ENCODE results near the gene CALD1.

CALD1 gene

GRCh38 chr7:134993877-134994456 lies 214.5 kb downstream of the CALD1 start:
- Histone ChIP-seq H3K9me3 (ENCODE audit: control insufficient read depth, insufficient read depth, low read depth, low read length) (no peaks in the 10 kb centered on the region), H3K4me3 (ENCODE audit: low read depth, low read length) (no peak overlapping the region), H3K27ac (ENCODE audit: extremely low read depth, low read depth, low read length) (no peak overlapping the region), H3K36me3 (ENCODE audit: control insufficient read depth in 2 of 2, insufficient read depth in 1 of 2, low read length in 2 of 2) (peaks cover 0 to 81% of the 10 kb centered on the region in 2 experiments; a peak in 2 of 3 replicates), H3K4me1 (ENCODE audit: control insufficient read depth, insufficient read depth, low read length) (no peaks in the 10 kb centered on the region)
- ChIA-PET POLR2A (no interaction called here), CTCF (no interaction called here)
- TF ChIP-seq PRDM1 (tag by site-specific recombination; IDR thresholded peaks at IDR 0.05) (peak; percentile 94), ZNF580 (tag by site-specific recombination; IDR thresholded peaks at IDR 0.05) (no peak)

- Histone ChIP-seq H3K36me3 (ENCODE audit: control insufficient read depth in 2 of 2, insufficient read depth in 1 of 2, low read length in 2 of 2) (peaks cover 0 to 72% of the 10 kb centered on the region in 2 experiments; a peak in 2 of 3 replicates), H3K4me3 (ENCODE audit: low read depth, low read length) (no peak overlapping the region), H3K4me1 (ENCODE audit: control insufficient read depth, insufficient read depth, low read length) (no peaks in the 10 kb centered on the region), H3K9me3 (ENCODE audit: control insufficient read depth, insufficient read depth, low read depth, low read length) (no peaks in the 10 kb centered on the region), H3K27ac (ENCODE audit: extremely low read depth, low read depth, low read length) (no peak overlapping the region)
- TF ChIP-seq PRDM1 (tag by site-specific recombination; IDR thresholded peaks at IDR 0.05), result peak; percentile 35; the same call in 1 of the 2 replicates
- TF ChIP-seq, protein P1, sequence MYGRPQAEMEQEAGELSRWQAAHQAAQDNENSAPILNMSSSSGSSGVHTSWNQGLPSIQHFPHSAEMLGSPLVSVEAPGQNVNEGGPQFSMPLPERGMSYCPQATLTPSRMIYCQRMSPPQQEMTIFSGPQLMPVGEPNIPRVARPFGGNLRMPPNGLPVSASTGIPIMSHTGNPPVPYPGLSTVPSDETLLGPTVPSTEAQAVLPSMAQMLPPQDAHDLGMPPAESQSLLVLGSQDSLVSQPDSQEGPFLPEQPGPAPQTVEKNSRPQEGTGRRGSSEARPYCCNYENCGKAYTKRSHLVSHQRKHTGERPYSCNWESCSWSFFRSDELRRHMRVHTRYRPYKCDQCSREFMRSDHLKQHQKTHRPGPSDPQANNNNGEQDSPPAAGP (tag by site-specific recombination; IDR thresholded peaks at IDR 0.05), result no peak
- ChIA-PET CTCF (interaction anchor here (0.9 to 1.3 kb wide), 2 partner anchors 9 to 10 kb away, joined by 3 read pairs; partner anchors contain the start of gene AGBL3), POLR2A (interaction anchor here (2.0 kb wide), 1 partner anchor 9 kb away, joined by 6 read pairs; the partner anchor contains the start of gene AGBL3)
Measured at GRCh38 chr7:134995239-134996096, 216.0 kb downstream of the CALD1 start.

DNA sequence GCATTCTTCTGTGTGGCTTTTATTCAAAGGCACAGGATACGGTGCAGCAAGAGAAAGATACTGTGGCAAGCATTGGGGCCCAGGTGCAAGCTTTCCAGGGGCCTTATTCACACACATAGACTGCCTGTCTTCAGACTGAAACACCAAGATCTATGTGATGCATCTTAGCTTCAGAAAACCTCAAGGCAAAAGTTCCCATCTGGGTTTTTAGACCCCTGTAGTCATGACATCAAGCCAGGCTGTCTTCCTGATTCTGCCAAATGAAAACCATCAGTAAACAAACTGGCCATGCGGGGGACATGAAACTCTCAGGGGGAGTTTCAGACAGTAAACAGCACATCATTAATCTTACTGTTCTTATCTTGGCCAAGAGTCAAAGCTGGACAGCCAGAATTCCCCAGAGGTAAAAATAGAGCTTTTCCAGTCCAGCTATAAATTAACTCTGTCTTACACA lies 216.7 kb downstream of the CALD1 start:
- peaks cover 0 to 66% of the 10 kb centered on the region in 2 experiments; a peak in 1 of 3 replicates for H3K36me3 ChIP-seq (ENCODE audit: control insufficient read depth in 2 of 2, insufficient read depth in 1 of 2, low read length in 2 of 2)
- TF ChIP-seq GLIS1 (tag by site-specific recombination; IDR thresholded peaks at IDR 0.05) (peak; percentile 92), ZNF132 (tag by site-specific recombination; IDR thresholded peaks at IDR 0.05; ENCODE audit: borderline replicate concordance) (no peak)
- TF ChIP-seq, protein P2, sequence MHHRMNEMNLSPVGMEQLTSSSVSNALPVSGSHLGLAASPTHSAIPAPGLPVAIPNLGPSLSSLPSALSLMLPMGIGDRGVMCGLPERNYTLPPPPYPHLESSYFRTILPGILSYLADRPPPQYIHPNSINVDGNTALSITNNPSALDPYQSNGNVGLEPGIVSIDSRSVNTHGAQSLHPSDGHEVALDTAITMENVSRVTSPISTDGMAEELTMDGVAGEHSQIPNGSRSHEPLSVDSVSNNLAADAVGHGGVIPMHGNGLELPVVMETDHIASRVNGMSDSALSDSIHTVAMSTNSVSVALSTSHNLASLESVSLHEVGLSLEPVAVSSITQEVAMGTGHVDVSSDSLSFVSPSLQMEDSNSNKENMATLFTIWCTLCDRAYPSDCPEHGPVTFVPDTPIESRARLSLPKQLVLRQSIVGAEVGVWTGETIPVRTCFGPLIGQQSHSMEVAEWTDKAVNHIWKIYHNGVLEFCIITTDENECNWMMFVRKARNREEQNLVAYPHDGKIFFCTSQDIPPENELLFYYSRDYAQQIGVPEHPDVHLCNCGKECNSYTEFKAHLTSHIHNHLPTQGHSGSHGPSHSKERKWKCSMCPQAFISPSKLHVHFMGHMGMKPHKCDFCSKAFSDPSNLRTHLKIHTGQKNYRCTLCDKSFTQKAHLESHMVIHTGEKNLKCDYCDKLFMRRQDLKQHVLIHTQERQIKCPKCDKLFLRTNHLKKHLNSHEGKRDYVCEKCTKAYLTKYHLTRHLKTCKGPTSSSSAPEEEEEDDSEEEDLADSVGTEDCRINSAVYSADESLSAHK (tag by site-specific recombination; IDR thresholded peaks at IDR 0.05), result peak; percentile 94
- no peaks in the 10 kb centered on the region for H3K4me1 ChIP-seq (ENCODE audit: control insufficient read depth, insufficient read depth, low read length)
- ChIA-PET POLR2A (interaction anchor here (2.0 kb wide), 1 partner anchor 10 kb away, joined by 6 read pairs; the partner anchor contains the start of gene AGBL3), CTCF (interaction anchor here (0.9 to 1.3 kb wide), 2 partner anchors 9 to 10 kb away, joined by 3 read pairs; partner anchors contain the start of gene AGBL3)
- no peaks in the 10 kb centered on the region for H3K9me3 ChIP-seq (ENCODE audit: control insufficient read depth, insufficient read depth, low read depth, low read length)
- no peak overlapping the region for H3K4me3 ChIP-seq (ENCODE audit: low read depth, low read length)
- no peak overlapping the region for H3K27ac ChIP-seq (ENCODE audit: extremely low read depth, low read depth, low read length)

DNA sequence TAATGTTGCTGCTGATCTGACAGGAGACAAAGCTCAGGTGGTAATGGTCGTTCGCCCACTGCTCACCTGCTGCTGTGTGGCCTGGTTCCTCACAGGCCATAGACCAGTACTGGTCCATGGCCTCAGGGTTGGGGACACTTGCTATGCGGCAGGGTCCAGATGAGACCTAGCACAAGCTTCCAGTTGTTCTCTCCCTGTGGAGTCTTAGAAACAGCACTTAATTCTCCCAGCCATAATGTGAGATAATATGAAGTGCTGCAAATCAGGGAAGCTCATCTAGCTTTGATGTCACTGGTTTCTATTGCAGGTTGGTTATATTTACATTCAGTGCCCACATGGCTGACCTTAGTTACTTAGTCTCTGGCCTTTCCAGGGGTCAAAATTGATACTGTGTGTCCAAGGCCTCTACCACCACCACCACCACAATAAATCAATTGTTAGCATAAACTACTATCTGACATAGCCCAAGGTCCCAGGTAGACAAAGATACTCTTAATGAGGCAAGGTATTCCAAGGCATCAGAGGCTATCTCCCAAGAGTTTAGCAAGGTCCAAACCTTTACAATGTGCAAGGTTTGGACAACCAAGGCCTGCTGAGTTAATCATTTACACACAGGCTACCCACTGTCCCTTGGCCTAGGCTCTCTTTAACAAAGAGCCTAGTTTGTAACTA lies 217.9 kb downstream of the CALD1 start:
- ChIA-PET CTCF (interaction anchor here (1.1 kb wide), 1 partner anchor 11 kb away, joined by 3 read pairs; the partner anchor contains the start of gene AGBL3), POLR2A (no interaction called here)
- no peak overlapping the region for H3K27ac ChIP-seq (ENCODE audit: extremely low read depth, low read depth, low read length)
- H3K4me3 ChIP-seq (ENCODE audit: low read depth, low read length), result no peak overlapping the region
- H3K4me1 ChIP-seq (ENCODE audit: control insufficient read depth, insufficient read depth, low read length), result no peaks in the 10 kb centered on the region
- no peaks in the 10 kb centered on the region for H3K9me3 ChIP-seq (ENCODE audit: control insufficient read depth, insufficient read depth, low read depth, low read length)
- H3K36me3 ChIP-seq (ENCODE audit: control insufficient read depth in 2 of 2, insufficient read depth in 1 of 2, low read length in 2 of 2), result peaks cover 0 to 61% of the 10 kb centered on the region in 2 experiments; a peak in 1 of 3 replicates
- TF ChIP-seq ZSCAN4 (tag by site-specific recombination; IDR thresholded peaks at IDR 0.05) (no peak), EGR2 (tag by site-specific recombination; IDR thresholded peaks at IDR 0.05; ENCODE audit: low read depth) (no peak), OVOL3 (tag by site-specific recombination; IDR thresholded peaks at IDR 0.05) (no peak), ZNF133 (tag by site-specific recombination; IDR thresholded peaks at IDR 0.05) (no peak)
- TF ChIP-seq, protein P3, sequence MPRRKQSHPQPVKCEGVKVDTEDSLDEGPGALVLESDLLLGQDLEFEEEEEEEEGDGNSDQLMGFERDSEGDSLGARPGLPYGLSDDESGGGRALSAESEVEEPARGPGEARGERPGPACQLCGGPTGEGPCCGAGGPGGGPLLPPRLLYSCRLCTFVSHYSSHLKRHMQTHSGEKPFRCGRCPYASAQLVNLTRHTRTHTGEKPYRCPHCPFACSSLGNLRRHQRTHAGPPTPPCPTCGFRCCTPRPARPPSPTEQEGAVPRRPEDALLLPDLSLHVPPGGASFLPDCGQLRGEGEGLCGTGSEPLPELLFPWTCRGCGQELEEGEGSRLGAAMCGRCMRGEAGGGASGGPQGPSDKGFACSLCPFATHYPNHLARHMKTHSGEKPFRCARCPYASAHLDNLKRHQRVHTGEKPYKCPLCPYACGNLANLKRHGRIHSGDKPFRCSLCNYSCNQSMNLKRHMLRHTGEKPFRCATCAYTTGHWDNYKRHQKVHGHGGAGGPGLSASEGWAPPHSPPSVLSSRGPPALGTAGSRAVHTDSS (tag by site-specific recombination; IDR thresholded peaks at IDR 0.05), result no peak
- TF ChIP-seq, protein P4, sequence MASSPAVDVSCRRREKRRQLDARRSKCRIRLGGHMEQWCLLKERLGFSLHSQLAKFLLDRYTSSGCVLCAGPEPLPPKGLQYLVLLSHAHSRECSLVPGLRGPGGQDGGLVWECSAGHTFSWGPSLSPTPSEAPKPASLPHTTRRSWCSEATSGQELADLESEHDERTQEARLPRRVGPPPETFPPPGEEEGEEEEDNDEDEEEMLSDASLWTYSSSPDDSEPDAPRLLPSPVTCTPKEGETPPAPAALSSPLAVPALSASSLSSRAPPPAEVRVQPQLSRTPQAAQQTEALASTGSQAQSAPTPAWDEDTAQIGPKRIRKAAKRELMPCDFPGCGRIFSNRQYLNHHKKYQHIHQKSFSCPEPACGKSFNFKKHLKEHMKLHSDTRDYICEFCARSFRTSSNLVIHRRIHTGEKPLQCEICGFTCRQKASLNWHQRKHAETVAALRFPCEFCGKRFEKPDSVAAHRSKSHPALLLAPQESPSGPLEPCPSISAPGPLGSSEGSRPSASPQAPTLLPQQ (tag by site-specific recombination; IDR thresholded peaks at IDR 0.05), result no peak

Measured in HEK293 (cell line).